K562 (cell line): ENCODE data around the gene CARD14. TPM values are rescaled to one million over a fixed set of nuclear protein-coding genes. Genes with fewer than 3 reads are reported as not detected.

Experiments
- BHLHE40 ChIP-seq: IDR thresholded peaks from 2 replicates; pipeline ENCODE4 v1.6.1; 2011; ENCODE audit warnings: low read length, improper control_type of control experiment
- BRCA1 ChIP-seq, 2 experiments: fragments of 450-650 bp in 1 of 2; sonication (generic) in 1 of 2; formaldehyde crosslinking in 1 of 2; IDR thresholded peaks; 2 replicates each; pipeline versions ENCODE4 v1.5.0 to v1.6.1; 2017 to 2020; ENCODE audit warnings: mild to moderate bottlenecking in 1 of 2, missing genetic modification reagents in 1 of 2
- GATA2 ChIP-seq: sonication (generic); formaldehyde crosslinking; IDR thresholded peaks from 2 replicates; pipeline ENCODE4 v1.4.0; 2020; ENCODE audit warnings: mild to moderate bottlenecking, missing genetic modification reagents
- JUND ChIP-seq, 2 experiments: IDR thresholded peaks; 2 replicates in 1 of 2; 3 replicates in 1 of 2; pipeline ENCODE4 v1.6.1; 2011; ENCODE audit warnings: borderline replicate concordance in 2 of 2, low read depth in 2 of 2, low read length in 2 of 2, improper control_type of control experiment in 1 of 2, missing biosample characterization in 1 of 2, missing genetic modification characterization in 1 of 2, missing genetic modification reagents in 1 of 2
- KDM1A ChIP-seq, 2 experiments: fragments of 450-650 bp; IDR thresholded peaks; 2 replicates each; pipeline ENCODE4 v1.6.1; 2016; ENCODE audit warnings: mild to moderate bottlenecking in 2 of 2
- KDM4B ChIP-seq, 2 experiments: fragments of 450-650 bp in 1 of 2; sonication (generic) in 1 of 2; IDR thresholded peaks; 2 replicates each; pipeline ENCODE4 v1.6.1; 2016 to 2017; ENCODE audit warnings: borderline replicate concordance in 2 of 2, antibody characterized with exemption in 1 of 2, low read depth in 1 of 2, mild to moderate bottlenecking in 1 of 2
- MAFK ChIP-seq: IDR thresholded peaks from 2 replicates; pipeline ENCODE4 v1.6.1; 2011; ENCODE audit warnings: low read length, improper control_type of control experiment
- MYC ChIP-seq, 2 experiments: fragments of 250-450 bp in 1 of 2; sonication (Bioruptor Pico) in 1 of 2; IDR thresholded peaks; 2 replicates each; pipeline versions ENCODE4 v1.5.1 to v1.6.1; 2012 to 2021; ENCODE audit warnings: low read depth in 2 of 2, borderline replicate concordance in 1 of 2, improper control_type of control experiment in 1 of 2, low read length in 1 of 2, mild to moderate bottlenecking in 1 of 2, moderate library complexity in 1 of 2
- NR2C2 ChIP-seq, 2 experiments: fragments of 200-800 bp in 1 of 2; sonication (Bioruptor generic) in 1 of 2; sonication (generic) in 1 of 2; formaldehyde crosslinking in 1 of 2; IDR thresholded peaks; 2 replicates each; pipeline versions ENCODE4 v1.6.1 to v1.8.0; 2016 to 2022; ENCODE audit warnings: mild to moderate bottlenecking in 1 of 2, missing compliant biosample characterization in 1 of 2, missing genetic modification characterization in 1 of 2, missing genetic modification reagents in 1 of 2
- POLR3G ChIP-seq: IDR thresholded peaks from 2 replicates; pipeline ENCODE4 v1.6.1; 2011; ENCODE audit not compliant: insufficient read length, insufficient replicate concordance; ENCODE audit errors: extremely low read depth
- PRPF4 ChIP-seq: fragments of 200-400 bp; formaldehyde crosslinking; IDR thresholded peaks from one replicate; pipeline ENCODE4 v1.6.1; 2017; ENCODE audit warnings: low read length, low read depth, mild to moderate bottlenecking; ENCODE audit not compliant: insufficient read depth, poor library complexity, severe bottlenecking
- SIX5 ChIP-seq, 2 experiments: IDR thresholded peaks; 2 replicates each; pipeline ENCODE4 v1.6.1; 2011; ENCODE audit warnings: low read length in 2 of 2, borderline replicate concordance in 1 of 2, low read depth in 1 of 2, mild to moderate bottlenecking in 1 of 2, moderate library complexity in 1 of 2; ENCODE audit not compliant: insufficient read depth in 1 of 2
- SREBF2 ChIP-seq: sonication (generic); formaldehyde crosslinking; IDR thresholded peaks from 2 replicates; pipeline ENCODE4 v1.4.0; 2020; ENCODE audit warnings: mild to moderate bottlenecking, missing genetic modification reagents
- TCFL5 ChIP-seq: fragments of 250-450 bp; sonication (Bioruptor Pico); conservative IDR thresholded peaks from 2 replicates; pipeline ENCODE4 v1.6.1; 2021; ENCODE audit warnings: mild to moderate bottlenecking, moderate library complexity, matching md5 sums
- ZNF175 ChIP-seq: fragments of 200-800 bp; sonication (Bioruptor generic); IDR thresholded peaks from 2 replicates; pipeline ENCODE4 v1.6.1; 2016; ENCODE audit warnings: low read depth, mild to moderate bottlenecking, missing genetic modification characterization, missing compliant biosample characterization
- polyA plus RNA-seq, 8 experiments: library from polyadenylated mRNA; depleted of rRNA in 4 of 8; stranded (reverse) in 5 of 8; unstranded in 3 of 8; fragments of >200 nt; fragmentation: Nextera tagmentation in 2 of 8; fragmentation: Illumina TruSeq in 1 of 8; extraction: Ambion mirVana in 2 of 8; extraction: Trizol in 1 of 8; gene quantifications; 2 replicates each; pipeline versions ENCODE4 v1.2.1 to v1.2.3, GENCODE V29; 2011 to 2014; ENCODE audit warnings: inconsistent platforms in 1 of 8, missing spikeins in 1 of 8
- total RNA-seq, 7 experiments: library from RNA; depleted of rRNA in 6 of 7; stranded (reverse); fragments of >200 nt in 6 of 7; fragmentation: Illumina TruSeq in 2 of 7; extraction: Trizol in 2 of 7; gene quantifications; 2 replicates each; pipeline versions ENCODE4 v1.2.1 to v1.2.3, GENCODE V29; 2011 to 2021; ENCODE audit warnings: low replicate concordance in 1 of 7
- TF ChIP-seq, protein P1 (sequence below): fragments of 250-450 bp; sonication (Bioruptor Pico); IDR thresholded peaks from 2 replicates; pipeline ENCODE4 v1.5.0; 2021; ENCODE audit warnings: mild to moderate bottlenecking, moderate library complexity
- TF ChIP-seq, protein P2 (sequence below): fragments of 250-450 bp; sonication (Bioruptor Pico); IDR thresholded peaks from 2 replicates; pipeline ENCODE4 v1.9.0; 2021; ENCODE audit warnings: mild to moderate bottlenecking, inconsistent platforms
- TF ChIP-seq, protein P3 (sequence below): fragments of 250-450 bp; sonication (Bioruptor Pico); IDR thresholded peaks from 2 replicates; pipeline ENCODE4 v1.4.0; 2020

The CARD14 gene
- total and polyA plus RNA-seq, 9 of the 15 experiments (the other 6 are each of a cell fraction or from before 2014, with no cell fraction given): not detected

DNA sequence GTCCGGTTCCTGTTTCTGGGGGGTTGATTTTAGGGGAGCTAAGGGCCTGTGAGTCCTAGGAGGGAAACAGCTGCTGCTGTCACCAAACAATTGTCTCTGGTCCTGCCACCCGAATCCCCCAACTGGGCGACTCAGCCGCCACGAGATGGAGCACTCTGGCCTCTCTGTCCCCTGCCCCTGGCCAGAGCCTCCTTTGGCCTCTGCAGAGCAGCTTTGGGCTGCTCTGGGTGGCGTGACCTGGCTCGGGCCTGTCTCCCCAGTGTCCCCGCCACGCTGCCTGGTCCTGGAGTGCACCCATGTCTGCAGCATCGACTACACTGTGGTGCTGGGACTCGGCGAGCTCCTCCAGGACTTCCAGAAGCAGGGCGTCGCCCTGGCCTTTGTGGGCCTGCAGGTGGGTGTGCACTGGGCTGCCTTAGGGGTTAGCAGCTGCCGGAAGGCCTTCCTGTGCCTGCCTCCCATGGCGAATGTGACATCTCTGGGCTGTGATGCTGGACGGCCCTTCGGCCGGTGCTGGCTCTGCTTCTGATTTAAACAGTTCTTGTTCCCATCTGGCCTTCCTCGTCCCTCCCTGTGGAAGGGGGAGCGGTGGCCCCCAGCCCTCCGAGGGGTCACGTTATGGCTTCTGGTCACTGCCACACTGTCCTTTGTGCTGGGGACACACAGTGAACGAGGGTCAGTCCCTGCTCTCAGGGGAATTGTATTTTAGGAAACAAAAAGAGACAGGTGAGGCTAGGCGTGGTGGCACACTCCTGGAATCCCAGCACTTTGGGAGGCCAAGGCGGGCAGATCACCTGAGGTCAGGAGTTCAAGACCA lies 79.3 kb downstream of the CARD14 start (continued):
- TF ChIP-seq PRPF4 (no peak), KDM1A (IDR thresholded peaks at IDR 0.05) (no peak), SIX5 (IDR thresholded peaks at IDR 0.05; ENCODE audit: borderline replicate concordance in 1 of 2, insufficient read depth in 1 of 2, low read depth in 1 of 2, low read length in 2 of 2) (no peak), MYC (IDR thresholded peaks at IDR 0.05; ENCODE audit: low read depth, low read length) (no peak), MYC (CRISPR knock-in tag; IDR thresholded peaks at IDR 0.05; ENCODE audit: borderline replicate concordance, low read depth) (no peak), SREBF2 (CRISPR knock-in tag) (no peak), GATA2 (no peak), MAFK (no peak), BHLHE40 (0 out of 2 replicates have a peak, but pooled peaks have one; percentile 33), BRCA1 (IDR thresholded peaks at IDR 0.05) (no peak), BRCA1 (CRISPR knock-in tag; IDR thresholded peaks at IDR 0.05) (no peak), ZNF175 (CRISPR knock-in tag) (no peak), TCFL5 (no peak), POLR3G (no peak), JUND (IDR thresholded peaks at IDR 0.05; ENCODE audit: borderline replicate concordance, low read depth, low read length) (no peak), JUND (tag; IDR thresholded peaks at IDR 0.05; ENCODE audit: borderline replicate concordance, low read depth, low read length) (no peak), KDM4B (IDR thresholded peaks at IDR 0.05; ENCODE audit: borderline replicate concordance in 2 of 2, low read depth in 1 of 2) (no peak), NR2C2 (CRISPR knock-in tag; IDR thresholded peaks at IDR 0.05) (no peak), NR2C2 (tag; IDR thresholded peaks at IDR 0.05) (no peak)
- TF ChIP-seq, protein P1, sequence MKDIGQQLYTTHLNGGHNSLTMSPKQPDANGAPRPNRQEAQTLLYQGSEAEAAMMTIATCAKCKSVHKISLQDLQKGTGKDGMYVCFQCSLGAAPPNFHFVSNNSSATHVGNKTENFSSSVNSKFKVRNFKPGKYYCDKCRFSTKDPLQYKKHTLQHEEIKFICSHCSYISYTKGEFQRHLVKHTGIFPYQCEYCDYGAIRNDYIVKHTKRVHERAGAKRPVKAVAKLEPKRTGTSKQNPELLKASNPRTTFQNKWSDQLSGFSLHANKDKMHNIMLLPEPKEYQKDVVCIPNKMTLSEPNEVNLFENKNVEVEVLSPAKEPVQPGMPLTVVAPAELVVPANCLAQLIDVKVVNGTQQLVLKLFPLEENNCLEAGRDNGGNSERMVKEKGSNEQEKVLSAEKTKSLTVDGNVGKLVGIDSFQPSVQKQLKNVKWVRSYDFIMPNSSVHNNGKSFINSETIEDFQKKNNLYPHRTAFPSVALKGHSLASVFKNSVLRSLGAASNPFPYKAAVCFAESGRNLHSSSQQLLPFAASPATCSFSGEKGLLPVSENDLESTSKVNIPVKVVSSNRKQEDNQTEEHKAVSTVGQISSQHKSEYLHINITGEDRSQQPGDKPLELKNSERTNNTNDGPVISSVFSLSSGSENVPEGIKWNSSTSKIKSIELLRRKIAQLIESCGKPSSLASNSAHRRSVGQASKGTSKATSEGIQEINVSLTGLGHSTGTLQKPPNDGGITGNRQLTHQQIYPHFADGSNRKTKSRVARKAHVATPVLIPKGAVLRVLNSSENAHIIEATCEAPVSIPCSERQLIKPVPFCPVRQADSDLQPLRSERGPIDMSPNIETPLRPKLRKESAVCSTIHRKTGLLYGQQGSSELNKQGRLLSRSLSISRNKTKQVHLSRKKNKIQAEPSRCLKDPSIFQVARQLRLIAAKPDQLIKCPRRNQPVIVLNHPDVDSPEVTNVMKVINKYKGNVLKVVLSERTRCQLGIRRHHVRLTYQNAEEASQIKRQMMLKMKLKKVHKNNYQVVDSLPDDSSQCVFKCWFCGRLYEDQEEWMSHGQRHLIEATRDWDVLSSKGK (CRISPR knock-in tag): no peak
- TF ChIP-seq, protein P2, sequence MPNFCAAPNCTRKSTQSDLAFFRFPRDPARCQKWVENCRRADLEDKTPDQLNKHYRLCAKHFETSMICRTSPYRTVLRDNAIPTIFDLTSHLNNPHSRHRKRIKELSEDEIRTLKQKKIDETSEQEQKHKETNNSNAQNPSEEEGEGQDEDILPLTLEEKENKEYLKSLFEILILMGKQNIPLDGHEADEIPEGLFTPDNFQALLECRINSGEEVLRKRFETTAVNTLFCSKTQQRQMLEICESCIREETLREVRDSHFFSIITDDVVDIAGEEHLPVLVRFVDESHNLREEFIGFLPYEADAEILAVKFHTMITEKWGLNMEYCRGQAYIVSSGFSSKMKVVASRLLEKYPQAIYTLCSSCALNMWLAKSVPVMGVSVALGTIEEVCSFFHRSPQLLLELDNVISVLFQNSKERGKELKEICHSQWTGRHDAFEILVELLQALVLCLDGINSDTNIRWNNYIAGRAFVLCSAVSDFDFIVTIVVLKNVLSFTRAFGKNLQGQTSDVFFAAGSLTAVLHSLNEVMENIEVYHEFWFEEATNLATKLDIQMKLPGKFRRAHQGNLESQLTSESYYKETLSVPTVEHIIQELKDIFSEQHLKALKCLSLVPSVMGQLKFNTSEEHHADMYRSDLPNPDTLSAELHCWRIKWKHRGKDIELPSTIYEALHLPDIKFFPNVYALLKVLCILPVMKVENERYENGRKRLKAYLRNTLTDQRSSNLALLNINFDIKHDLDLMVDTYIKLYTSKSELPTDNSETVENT (CRISPR knock-in tag): no peak
- TF ChIP-seq, protein P3, sequence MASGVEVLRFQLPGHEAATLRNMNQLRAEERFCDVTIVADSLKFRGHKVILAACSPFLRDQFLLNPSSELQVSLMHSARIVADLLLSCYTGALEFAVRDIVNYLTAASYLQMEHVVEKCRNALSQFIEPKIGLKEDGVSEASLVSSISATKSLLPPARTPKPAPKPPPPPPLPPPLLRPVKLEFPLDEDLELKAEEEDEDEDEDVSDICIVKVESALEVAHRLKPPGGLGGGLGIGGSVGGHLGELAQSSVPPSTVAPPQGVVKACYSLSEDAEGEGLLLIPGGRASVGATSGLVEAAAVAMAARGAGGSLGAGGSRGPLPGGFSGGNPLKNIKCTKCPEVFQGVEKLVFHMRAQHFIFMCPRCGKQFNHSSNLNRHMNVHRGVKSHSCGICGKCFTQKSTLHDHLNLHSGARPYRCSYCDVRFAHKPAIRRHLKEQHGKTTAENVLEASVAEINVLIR (CRISPR knock-in tag): no peak
